Endometrial microvascular endothelial cells (primary cell): ENCODE data around the gene SNX25. TPM values are rescaled to one million over a fixed set of nuclear protein-coding genes. Genes with fewer than 3 reads are reported as not detected.
"Not testable (repeated sequence)": the region's sequence is repeated elsewhere in the genome, so short reads cannot be mapped to it uniquely, and the experiment has no call there.

Experiments used
- in situ Hi-C: cut with HindIII; loops from 2 replicates; pipeline ENCODE4 v1.10.0; 2017; ENCODE audit warnings: low sequenced_read_pairs, low pct_unique_long_range_greater_than_20kb; ENCODE audit errors: inconsistent ontology term
- total RNA-seq: library from RNA; depleted of rRNA; stranded (reverse); fragments of >200 nt; gene quantifications from one replicate; pipeline ENCODE4 v1.2.3, GENCODE V29; 2015; ENCODE audit errors: inconsistent ontology term

SNX25 gene
- total RNA-seq, 1 donor from 2014 or later, result 13.7 TPM

DNA sequence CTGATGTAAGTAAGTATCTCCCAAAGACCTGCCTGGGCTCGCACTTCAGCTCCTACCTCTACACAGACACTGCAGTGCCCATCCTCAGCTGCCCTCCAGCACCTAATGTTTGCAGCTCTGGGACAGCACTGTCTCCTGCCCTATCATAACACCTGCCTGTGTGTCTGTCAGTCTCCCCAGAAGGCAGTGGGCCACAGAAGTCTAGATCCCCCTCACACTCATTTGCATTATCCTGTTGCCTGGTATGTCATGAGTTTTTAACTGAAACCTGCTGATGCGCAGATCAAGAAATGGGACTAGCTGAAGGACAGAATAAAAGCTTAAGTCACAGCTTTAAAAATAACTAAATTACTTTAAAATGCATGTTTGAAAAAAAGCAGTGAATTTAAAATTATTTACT is 143.3 kb downstream of the SNX25 start:
- in situ Hi-C loops, result no loop called here

DNA sequence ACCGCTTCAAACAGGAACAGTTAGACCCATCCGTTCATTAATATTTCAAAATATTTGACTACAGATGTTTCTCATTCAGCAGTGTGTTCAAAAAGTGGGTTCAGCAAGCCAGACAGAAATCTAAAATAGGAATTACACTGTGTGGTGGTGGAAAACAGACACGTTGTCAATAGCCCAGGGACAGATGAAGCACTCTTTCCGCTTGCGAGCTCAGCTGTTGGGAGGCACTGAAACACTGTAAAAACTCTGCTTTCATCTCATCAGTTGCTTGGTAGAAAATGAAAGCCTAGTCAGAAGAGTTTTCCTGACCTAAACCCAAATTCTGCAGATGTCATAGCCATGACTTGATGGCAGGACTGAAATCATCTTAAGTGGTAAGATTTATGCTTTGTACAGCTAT is 147.8 kb downstream of the SNX25 start:
- in situ Hi-C loops, result no loop called here

DNA sequence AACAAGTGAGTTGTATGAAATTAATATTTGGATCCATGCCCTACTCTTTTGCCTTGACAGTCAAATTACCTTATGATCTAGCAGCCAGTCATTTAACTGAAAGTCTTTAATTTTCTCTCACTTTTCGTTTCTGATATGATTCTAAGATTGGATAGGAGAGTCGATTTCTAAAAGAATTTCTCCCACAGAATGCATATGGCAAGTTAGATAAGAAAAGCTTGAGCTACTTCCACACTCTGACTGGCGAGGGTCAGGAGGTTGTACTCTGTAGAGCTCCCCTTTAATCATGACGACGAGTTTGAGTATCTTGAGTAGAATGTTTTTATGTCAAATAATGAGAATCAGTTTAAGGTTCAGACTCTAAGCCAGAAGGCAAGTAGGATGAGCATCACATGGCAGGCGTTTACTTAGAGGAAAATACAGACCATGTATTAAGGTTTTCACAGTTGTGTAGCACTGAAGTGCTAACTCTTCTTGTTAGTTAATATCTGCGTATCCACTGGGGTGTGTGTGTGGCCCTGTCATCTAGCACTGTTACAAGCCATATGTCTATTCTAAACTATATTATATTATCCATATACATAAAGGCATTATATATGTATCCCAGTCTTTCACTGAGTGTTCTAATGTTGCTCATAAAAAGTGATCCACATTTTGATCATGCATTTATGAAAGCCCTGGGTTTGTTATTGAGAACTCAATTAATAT is 148.5 kb downstream of the SNX25 start:
- in situ Hi-C loops, result no loop called here

DNA sequence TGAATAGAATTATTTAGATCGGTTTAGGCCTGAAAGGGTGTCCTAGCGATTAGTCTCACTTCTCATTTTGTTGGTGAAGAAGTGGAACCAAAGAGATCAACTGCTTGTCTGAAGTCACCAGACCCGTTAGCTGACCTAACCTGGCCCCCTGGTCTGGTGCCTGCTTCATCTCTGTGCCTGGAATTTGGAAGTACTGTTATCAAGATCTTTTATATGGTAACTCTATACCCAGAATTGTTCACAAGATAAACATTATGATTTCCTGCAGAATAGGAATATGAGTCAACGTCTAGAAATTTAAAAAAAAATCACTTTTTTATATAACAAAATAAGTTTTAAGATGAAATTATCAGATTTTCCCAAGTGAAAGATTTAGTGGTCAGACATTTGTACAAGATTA is 149.1 kb downstream of the SNX25 start:
- in situ Hi-C loops, result no loop called here

DNA sequence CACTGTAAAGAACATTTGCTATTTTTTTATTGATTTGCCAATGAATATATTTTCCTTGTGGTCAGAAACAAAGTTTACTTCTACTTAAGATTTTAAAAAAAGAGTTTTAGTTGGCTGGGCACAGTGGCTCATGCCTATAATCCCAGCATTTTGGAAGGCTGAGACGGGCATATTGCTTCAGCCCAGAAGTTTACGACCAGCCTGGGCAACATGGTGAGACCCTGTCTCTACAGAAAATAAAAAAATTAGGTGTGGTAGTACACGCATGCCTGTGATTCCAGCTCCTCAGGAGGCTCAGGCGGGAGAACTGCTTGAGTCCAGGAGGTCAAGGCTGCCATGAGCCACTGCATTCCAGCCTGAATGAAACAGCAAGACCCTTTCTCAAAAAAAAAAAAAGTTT is 149.6 kb downstream of the SNX25 start:
- in situ Hi-C loops, result no loop called here

DNA sequence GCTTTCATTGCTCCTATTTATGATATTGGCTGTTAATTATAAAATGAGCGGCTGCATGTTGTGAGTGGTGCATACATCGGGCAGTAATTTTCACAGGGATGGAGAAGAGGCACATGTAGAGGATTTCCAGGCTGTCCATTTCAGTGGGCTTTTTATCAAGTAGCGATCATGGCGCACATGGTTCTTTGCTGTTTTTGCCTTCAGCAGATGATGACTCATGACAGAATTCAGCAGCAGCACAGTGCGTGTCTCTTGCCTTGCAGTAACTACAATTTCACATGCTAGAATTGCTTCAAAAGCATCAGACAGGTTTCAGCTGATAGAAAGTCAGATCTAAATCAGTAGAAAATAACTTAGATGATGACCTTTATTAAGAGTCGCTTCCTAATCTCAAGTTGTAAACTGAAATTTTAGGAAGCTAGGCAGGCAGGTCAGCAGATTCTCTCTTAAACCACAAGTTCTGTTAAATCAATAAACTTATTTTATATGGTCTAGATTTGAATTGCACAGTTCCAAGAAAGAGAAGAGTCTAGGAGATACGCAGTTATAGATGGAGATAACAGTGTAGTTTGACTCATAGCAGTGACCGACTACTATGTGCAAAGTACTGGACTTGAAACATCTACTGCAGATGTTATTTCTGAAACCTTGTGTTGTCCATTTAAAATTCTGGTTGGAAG is 150.5 kb downstream of the SNX25 start:
- in situ Hi-C loops, result no loop called here

DNA sequence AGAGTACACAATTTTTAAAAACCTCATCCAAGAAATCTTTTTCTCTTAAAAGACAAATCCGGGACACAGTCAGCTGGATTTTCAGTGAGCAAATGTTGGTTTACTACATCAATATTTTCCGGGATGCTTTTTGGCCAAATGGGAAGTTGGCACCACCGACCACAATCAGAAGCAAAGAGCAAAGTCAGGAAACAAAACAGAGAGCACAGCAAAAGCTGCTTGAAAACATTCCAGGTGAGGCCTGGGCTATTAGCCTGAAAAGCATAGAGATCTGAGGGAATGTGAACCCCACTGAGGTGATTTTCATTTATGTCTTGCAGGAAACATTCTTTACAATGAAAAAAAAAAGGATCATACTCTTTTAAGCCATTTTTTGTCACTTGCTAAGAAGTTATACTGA is 152.5 kb downstream of the SNX25 start:
- in situ Hi-C loops, result no loop called here

DNA sequence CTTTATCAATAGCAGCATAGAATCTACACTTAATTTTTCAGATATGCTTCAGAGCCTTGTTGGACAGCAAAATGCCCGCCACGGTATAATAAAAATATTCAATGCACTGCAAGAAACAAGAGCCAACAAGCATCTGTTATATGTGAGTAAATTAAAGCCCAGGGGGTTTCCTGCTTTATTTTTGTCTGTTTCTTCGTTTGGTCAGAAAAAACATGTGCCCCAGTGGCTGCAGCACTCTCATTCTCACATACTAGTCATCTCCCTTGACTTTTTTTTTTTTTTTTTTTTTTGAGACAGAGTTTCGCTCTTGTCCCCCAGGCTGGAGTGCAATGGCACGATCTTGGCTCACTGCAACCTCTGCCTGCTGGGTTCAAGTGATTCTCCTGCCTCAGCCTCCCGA is 153.2 kb downstream of the SNX25 start:
- in situ Hi-C loops, result not testable (repeated sequence)

DNA sequence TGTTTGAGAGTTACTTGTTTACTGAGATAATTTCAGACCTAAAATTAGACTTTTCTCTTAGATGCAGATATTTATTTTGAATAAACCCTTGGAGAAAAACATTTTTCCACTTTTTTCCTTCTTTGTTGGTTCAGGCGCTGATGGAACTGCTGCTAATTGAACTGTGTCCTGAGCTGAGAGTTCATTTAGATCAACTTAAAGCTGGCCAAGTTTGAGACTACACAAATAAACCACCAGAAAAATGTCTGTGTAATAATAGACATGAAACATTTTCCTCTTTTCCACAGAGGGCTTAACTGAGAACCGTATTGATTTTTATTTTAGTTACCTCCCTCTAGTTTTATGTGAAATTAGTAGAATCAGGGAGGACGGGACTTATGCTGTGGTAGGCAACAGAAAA is 153.9 kb downstream of the SNX25 start:
- in situ Hi-C loops, result no loop called here

DNA sequence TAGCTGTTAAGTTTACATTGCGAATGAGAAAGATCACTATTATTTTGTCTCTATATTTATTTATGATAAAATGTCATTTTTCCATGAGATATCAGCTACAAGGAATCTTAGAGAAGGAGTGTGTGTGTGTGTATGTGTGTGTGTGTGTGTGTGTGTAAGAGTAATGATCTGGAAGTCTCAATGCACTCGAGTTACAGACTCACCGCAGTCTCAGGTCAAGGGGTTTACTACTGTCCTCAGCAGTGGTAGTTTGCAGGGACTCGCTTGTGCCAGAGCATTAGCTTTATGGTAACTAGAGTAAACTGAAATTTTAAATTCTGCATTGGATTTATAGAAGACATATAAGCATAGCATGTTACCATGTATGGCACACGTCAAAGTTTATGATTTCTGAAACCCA is 155.5 kb downstream of the SNX25 start:
- in situ Hi-C loops, result no loop called here

DNA sequence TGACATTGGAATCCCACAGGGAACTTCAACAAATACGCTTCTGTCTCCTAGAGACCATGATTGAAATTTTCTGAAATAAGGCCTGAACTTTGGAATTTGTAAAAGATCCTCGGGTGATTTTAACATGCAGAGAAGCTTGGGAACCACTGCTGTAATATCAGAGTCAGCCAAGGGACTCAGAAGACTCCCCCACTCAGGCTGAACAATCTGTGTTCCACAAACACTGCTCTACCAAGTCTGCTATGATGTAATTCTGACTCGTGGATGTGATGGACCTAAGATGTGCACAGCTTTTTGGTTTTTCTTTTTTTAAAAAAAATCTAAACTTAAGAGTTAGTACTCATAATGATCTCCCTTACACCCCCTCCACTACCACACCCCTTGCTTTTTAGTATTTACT is 160.3 kb downstream of the SNX25 start:
- in situ Hi-C loops, result no loop called here

DNA sequence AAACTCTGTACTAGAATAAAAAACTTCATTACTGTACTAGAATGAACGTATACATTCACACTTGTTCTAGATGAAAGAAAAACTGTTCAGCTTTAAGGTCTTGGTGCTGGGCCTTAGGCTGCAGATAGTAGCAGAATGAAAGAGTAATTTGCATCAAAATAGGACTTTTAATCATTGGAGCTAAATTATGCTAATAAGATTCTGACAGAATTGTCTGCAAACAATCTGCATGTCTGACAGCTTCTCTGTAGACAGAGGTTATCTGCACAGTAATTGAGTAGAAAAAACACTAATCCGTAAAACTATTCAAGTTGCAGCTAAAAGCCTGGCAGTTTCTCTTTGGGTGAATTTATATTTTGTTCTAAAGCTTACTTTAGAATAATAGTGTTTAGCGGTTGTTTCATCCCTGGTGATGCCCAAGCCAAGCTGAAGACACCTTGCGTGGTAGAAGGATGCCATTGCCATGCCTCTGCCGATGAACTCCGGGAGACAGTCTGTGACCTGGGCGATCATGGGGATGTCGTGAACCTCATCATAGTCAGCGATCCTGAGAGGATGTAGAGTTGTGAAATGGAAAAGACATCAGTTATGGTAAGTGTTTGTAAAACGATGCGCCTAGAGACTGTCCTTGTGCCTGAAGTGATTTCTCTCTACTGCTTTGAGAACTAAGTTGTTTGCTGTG is 161.0 kb downstream of the SNX25 start:
- in situ Hi-C loops, result no loop called here

DNA sequence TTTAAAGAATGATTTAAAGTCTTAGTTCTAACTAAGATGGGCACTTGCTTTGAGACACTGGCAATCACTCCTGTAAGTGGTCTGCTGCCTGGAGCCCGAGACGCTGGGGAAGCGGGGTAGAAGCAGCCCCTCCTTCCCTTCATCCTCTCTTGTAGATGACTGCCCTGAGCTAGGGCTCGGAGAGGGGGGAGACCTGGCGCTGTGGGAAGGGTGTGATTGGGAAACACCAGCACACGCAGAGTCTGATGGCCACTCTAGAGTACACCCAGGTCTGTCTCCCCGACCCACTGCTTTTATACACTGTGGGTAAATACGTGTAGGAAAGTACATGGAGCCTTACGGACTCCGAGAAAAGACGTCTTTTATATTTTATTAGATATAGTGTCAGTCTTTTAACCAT is 162.3 kb downstream of the SNX25 start:
- in situ Hi-C loops, result no loop called here

DNA sequence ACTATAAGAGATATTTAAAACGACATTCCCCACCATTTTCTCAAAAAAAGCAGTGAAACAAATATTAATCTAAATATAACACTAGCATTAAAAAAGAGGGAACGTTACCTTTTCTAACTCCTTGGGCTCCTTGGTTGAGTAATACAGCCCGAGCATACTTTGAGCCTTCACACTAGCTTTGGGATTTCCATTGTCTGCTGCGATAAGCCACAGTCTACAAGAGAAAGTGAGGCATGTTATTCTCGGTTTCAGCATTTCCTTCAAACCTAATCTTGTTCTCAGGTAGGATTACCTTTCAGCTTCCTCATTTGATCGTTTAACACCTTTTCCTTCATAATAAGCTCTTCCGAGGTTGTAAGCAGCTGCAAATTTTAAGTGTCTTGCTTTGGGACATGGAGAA is 164.6 kb downstream of the SNX25 start:
- in situ Hi-C loops, result no loop called here

DNA sequence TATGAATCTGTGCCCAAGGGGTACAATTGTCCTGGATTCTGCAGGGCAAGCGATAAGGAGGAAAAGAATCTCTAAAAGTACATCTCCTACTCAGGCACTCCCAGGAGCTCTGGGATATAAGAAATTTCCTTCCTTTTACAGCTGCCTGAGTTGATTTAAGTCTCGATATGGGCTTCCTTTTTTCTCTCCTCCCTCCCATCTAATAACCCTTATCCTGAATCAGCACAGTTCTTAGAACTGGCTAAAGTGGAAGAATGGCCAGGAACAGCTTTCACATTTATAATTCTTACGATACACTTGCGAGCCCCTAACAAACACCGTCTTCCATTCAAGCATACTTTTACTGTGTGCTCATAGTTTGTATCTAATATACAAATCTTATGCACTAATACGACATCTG is 165.2 kb downstream of the SNX25 start:
- in situ Hi-C loops, result no loop called here

DNA sequence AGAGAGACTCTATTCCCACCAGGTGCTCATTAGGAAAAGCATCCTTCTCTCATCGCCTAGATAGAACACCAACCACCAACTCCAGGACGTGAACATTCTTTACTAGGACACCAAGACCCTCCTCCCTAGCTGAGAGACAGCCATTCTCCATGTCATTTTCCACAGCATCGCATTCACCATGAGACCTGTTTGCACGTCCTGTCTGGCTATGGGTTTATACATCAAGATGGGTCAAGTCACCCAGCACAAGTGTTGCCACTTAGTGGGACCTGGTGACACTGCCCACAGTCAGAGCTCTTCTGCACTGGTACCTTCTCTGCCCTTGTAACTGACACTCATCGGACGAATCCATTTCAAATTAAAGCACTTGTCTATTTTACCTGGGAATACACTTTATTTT is 168.9 kb downstream of the SNX25 start:
- in situ Hi-C loops, result no loop called here

DNA sequence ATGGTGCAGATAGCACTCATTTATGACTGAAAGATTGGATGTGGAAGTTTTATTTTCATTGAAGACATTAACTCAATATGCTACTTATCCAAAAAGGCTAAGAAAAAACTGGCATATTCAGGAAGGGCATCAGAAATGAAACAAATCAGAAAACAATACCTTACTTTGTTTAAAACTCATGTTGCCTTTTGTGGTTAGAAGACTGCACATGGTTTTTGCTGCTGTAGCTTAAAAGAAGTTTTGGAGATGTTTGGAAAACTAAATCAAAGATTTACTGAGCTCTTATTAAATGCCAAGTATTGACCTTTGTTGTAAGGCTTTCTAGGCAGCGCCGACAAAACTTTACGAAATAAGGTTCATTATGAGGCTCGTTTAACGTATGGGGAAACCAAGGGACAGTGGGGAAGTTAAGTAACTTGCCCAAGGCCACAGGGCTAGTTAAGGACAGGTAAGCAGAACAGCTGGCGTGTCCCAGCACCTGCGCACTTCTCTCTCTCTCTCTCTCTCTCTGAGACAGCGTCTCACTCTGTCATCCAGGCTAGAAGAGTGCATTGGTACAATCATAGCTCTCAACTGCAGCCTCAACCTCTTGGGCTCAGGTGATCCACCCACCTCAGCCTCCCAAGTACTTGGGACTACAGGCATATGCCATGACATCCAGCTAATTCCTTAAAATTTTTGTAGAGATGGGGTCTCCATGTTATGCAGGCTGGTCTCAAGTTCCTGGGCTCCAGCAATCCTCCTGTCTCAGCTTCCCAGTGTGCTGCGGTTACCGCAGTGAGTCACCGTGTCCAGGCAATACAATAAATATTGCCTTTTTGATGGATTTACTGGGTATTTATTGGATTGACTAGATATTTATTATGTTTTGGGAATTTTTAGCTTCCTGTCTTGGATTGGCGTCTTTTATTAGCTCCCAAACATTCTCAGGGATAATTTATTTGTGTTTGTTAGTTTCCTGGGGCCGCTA is 170.2 kb downstream of the SNX25 start:
- in situ Hi-C loops, result no loop called here

DNA sequence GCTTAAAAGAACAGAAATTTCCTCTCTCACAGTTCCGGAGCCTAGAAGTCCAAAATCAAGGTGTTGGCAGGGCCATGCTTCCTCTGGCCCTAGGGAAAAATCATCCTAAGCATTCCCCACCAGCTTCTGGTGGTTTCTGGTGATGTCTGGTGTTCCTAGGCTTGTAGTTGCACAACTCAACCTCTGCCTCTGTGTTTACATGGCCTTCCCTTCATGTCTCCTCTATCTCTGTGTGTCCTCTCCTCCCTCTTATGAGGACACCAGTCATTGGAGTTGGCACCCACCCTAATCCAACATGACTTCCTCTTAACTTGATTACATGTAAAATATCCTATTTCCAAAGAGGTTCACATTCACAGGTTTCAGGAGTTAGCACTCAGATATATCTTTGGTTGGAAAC is 170.9 kb downstream of the SNX25 start:
- in situ Hi-C loops, result no loop called here
